ENCODE data around the gene KMT2E.
A peak's percentile ranks its signal among the peaks of the same experiment; 100 is the strongest.

The KMT2E gene

DNA sequence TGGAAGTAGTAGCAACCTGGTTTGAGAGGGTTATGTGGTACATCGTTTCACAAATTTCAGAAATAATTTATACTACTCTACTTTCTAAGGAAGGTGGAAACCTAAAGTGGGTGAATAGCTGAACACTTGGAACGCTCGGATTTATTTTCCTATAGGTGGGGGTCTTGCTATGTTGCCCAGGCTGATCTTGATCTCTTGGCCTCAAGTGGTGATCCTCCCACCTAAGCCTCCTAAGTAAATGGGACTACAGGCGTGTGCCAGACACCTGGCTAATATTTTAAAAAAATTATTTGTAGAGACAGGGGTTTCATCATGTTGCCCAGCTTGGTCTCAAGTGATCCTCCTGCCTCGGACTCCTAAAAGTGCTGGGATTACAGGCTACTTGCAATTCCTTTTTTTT is 6.7 kb upstream of the KMT2E start:
- peak overlapping the region; percentile 15; the same call in 1 of the 2 replicates for H3K27ac ChIP-seq
- TF ChIP-seq CTCF (conservative IDR thresholded peaks at IDR 0.05; ENCODE audit: low read depth): no peak
- POLR2A ChIA-PET (ENCODE audit: low non-redundant PET): interaction anchor here (0.8 kb wide), 1 partner anchor 23 kb away, joined by 3 read pairs; no protein-coding TSS in a partner anchor
- no peak for DNase-seq (ENCODE audit: low spot score)
- CTCF ChIA-PET: interaction anchor here (0.6 kb wide), 1 partner anchor 879 kb away, joined by 4 read pairs; no protein-coding TSS in a partner anchor

DNA sequence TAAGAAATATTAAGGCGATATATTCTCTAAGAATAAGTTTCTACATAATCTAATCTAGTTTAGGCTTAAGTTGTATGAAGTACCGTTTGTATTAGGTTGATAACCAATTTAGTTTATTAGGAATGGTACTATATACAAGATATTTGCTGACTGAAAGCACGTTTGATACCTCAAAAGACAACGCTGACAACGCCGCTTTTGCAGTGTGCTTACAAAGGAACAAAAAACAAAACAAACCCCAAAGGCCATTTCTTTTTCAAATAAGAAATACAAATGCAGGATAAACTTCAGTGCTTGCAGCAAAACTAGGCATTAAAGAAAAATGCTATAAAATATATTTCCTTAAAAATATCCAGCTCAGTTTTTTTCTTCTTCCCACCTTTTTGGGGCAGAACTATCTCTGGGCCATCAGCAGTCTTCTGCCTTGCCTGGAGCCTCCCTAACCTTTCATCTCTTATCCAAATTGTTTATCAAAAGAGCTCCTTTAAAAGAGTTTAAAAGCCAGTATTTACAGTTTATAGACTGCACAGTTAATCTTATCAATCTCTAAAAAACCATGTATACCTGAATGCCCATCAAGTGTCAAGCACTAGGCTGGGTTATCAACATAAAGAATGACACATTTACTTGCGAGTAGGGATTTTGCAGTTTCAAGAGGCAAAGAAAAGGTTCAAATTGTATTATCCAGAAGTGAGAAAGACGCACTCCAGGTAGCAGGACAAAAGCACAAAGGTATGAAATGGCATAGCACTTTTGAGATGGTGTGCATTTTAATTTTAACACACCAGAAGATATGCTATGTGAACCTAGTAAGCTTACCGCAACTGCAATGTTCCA is 4.1 kb upstream of the KMT2E start:
- TF ChIP-seq CTCF (conservative IDR thresholded peaks at IDR 0.05; ENCODE audit: low read depth): no peak
- DNase-seq (ENCODE audit: low spot score): no peak
- H3K27ac ChIP-seq: no peak overlapping the region
- CTCF ChIA-PET: interaction anchor here (0.6 to 1.1 kb wide), 3 partner anchors 26 to 862 kb away, joined by 3 to 6 read pairs (median 3); no protein-coding TSS in a partner anchor
- POLR2A ChIA-PET (ENCODE audit: low non-redundant PET): no interaction called here

- no peak for TF ChIP-seq CTCF (conservative IDR thresholded peaks at IDR 0.05; ENCODE audit: low read depth)
- DNase-seq (ENCODE audit: low spot score): no peak
- CTCF ChIA-PET: interaction anchor here (1.1 kb wide), 1 partner anchor 29 kb away, joined by 3 read pairs; no protein-coding TSS in a partner anchor
- no peak overlapping the region for H3K27ac ChIP-seq
- POLR2A ChIA-PET (ENCODE audit: low non-redundant PET): no interaction called here
These were observed 3.4 kb upstream of the KMT2E start for GRCh38 chr7:105010504-105011130.

GRCh38 chr7:105011141-105011830 is 2.7 kb upstream of the KMT2E start:
- ChIA-PET POLR2A (ENCODE audit: low non-redundant PET) (no interaction called here), CTCF (no interaction called here)
- no peak for DNase-seq (ENCODE audit: low spot score)
- peak overlapping the region; percentile 99 for H3K27ac ChIP-seq
- no peak for TF ChIP-seq CTCF (conservative IDR thresholded peaks at IDR 0.05; ENCODE audit: low read depth)

DNA sequence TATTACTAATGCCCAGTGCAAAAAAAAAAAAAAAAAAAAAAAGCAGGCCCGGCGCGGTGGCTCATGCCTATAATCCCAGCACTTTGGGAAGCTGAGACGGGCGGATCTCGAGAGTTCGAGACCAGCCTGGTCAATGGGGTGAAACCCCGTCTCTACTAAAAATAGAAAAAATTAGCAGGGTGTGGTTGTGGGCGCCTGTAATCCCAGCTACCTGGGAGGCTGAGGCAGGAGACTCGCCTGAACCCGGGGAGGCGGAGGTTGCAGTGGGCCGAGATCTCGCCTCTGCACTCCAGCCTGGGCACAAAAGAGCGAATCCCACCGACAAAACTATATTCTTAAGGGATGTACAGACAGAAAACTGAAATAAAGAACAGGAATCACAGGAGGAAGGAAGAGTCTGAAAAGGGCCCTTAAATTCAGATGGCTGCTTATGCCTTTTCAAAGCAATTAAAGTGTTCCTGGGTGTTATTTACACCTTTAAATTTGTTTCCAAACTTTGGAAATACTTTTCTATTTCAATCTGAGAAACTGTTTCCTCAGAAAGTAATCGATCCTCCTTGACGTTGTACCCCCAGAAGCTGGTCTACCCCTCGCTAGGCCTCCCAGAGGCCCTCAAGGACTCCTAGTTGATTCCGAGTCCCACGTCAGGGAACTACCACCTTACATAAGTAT is 2.0 kb upstream of the KMT2E start:
- DNase-seq (ENCODE audit: low spot score): no peak
- peak overlapping the region; percentile 99 for H3K27ac ChIP-seq
- POLR2A ChIA-PET (ENCODE audit: low non-redundant PET): interaction anchor here (0.6 kb wide), 1 partner anchor 973 kb away, joined by 8 read pairs; no protein-coding TSS in a partner anchor
- CTCF ChIA-PET: no interaction called here
- TF ChIP-seq CTCF (conservative IDR thresholded peaks at IDR 0.05; ENCODE audit: low read depth): no peak

Measured in RWPE1 (cell line).